Daoy (cell line): ENCODE results near the gene SLC4A2. TPM values are rescaled to one million over a fixed set of nuclear protein-coding genes. Genes with fewer than 3 reads are reported as not detected.
A peak's percentile ranks its signal among the peaks of the same experiment; 100 is the strongest.

Experiments
- DNase-seq: peaks from one replicate; pipeline ENCODE4 v3.0.0-alpha.2; 2015; ENCODE audit warnings: low read depth
- total RNA-seq: library from RNA; depleted of rRNA; stranded (reverse); fragments of >200 nt; shearing (Covaris generic); gene quantifications from 2 replicates; pipeline ENCODE4 v1.2.3, GENCODE V29; 2014

Gene SLC4A2
- total RNA-seq, 1 experiment from 2014 or later = 195 TPM

DNA sequence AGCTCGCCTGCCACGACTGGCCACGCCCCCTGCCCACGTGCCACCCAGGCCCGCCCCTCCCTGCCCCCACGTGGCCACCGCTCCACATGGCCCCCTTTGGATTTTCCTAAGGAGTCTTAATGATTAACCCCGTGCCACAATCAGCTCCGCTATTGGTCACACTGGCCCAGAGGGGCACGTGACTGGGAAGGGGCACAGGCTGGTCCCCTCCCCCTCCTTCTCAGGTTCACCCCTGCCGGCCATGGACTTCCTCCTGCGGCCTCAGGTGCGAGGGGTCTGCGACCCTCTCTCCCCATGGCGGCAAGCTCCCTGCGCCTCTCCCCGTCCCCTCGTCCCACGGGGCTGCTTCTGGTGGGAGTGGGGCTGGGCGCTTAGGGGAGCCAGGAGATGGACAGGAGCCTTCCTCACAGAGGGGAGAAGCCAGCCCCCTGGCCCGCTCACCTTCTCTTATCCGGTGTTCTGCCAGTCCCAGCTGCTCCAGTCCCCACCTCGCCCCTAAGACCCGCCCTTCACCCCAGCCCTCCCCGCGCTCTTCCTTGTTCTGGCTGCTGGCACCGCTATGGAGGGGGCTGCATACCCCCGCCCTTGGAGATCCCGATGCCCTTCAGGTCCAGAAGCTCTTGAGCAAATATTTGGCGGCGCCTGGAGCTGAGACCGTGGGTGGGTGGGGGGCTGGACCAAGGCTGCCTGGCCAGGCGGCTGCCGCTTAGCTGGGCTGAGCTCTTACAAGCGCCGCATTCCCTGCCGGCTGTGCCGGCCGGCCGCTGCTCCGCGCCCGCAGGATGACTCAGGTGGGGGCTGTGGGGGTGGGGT, 3.2 kb downstream of the SLC4A2 start:
- no peak for DNase-seq

- no peak for DNase-seq
Observed at GRCh38 chr7:151063212-151063561, 3.8 kb downstream of the SLC4A2 start.

GRCh38 chr7:151064454-151064853, 5.1 kb downstream of the SLC4A2 start:
- no peak for DNase-seq

DNA sequence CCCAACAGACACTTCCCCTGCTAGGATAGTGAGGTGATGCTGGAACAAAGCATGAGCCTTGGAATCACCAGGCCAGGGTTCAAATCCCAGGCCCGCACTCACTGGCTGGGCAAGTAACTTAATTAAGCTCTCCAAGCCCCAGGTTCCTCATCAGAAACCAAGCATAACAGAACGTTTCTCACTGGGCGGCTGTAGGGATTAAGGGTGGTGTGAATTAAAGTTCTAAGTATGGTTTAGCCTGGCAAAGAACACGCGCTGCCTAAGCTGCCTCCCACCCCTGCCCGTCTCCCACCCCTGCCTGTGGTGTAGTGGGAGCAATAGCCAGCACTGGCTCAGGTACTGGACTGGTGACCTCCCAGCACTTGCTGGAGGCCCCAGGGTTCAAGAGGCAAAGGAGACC, 5.6 kb downstream of the SLC4A2 start:
- DNase-seq = no peak

DNA sequence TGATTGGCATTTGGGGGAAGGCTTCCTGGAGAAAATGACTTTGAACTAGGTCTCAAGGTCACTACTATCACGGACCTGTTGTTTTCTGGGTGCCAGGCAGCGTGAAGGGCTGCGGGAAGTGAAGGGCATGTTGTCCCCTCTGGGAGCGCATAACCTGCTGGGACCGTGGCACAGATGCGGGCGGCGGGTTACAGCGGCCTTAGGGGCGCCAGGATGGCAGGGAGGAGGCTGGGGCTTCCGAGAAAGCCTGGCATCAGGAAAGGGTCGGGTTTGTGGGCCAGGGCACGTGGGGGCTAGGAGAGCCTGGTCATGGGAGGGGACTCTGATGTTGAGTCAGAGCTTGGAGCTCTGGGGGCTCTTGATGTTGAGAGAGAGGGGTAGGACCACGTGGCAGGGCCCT, 6.1 kb downstream of the SLC4A2 start:
- DNase-seq = no peak

DNA sequence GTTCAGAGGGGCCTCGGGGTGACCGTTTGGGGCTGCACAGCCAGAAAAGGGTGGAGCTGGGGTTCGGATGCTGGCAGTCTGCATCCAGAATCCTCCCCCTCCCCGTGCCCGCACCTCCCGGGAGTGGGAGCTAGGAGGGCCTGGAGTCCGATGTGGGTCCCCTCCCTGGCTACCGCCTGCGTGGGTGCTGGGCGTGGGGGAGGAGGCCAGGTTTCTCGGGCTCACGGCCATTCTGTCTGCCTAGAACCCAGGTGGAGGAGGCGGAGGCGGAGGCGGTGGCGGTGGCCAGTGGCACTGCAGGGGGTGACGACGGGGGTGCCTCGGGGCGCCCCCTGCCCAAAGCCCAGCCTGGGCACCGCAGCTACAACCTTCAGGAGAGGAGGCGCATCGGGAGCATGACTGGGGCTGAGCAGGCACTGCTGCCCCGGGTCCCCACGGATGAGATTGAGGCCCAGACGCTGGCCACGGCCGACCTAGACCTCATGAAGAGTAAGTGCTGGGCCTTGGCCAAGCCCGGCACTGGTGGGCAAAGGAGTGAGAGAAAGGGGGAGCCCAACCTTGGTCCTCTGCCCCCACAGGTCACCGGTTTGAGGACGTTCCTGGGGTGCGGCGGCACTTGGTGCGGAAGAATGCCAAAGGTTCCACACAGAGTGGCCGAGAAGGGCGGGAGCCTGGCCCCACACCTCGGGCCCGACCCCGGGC, 7.0 kb downstream of the SLC4A2 start:
- no peak for DNase-seq

- no peak for DNase-seq
Observed at GRCh38 chr7:151068069-151068773, 8.8 kb downstream of the SLC4A2 start.

DNA sequence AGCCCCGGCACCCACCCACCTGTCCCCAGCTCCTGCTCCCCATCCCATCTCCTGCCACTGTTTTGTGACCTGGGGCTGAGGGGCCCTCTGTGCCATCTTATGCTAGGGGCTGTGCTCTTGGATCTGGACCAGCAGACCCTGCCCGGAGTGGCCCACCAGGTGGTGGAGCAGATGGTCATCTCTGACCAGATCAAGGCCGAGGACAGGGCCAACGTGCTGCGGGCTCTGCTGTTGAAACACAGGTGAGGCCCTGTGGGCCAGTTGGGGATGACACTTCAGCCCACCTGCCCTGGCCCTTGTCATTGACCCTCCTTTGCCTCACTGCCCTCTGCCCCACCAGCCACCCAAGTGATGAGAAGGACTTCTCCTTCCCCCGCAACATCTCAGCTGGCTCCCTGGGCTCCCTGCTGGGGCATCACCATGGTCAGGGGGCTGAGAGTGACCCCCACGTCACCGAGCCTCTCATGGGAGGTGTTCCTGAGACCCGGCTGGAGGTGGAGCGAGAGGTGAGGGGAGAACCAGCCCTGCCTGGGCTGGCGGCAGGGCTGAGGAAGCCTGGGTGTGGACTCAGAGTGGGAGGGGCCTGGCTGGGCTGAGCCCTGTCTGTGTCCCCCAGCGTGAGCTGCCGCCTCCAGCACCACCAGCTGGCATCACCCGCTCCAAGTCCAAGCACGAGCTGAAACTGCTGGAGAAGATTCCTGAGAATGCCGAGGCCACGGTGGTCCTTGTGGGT, 10.6 kb downstream of the SLC4A2 start:
- no peak for DNase-seq

- no peak for DNase-seq
Observed at GRCh38 chr7:151070574-151070960, 11.2 kb downstream of the SLC4A2 start.

DNA sequence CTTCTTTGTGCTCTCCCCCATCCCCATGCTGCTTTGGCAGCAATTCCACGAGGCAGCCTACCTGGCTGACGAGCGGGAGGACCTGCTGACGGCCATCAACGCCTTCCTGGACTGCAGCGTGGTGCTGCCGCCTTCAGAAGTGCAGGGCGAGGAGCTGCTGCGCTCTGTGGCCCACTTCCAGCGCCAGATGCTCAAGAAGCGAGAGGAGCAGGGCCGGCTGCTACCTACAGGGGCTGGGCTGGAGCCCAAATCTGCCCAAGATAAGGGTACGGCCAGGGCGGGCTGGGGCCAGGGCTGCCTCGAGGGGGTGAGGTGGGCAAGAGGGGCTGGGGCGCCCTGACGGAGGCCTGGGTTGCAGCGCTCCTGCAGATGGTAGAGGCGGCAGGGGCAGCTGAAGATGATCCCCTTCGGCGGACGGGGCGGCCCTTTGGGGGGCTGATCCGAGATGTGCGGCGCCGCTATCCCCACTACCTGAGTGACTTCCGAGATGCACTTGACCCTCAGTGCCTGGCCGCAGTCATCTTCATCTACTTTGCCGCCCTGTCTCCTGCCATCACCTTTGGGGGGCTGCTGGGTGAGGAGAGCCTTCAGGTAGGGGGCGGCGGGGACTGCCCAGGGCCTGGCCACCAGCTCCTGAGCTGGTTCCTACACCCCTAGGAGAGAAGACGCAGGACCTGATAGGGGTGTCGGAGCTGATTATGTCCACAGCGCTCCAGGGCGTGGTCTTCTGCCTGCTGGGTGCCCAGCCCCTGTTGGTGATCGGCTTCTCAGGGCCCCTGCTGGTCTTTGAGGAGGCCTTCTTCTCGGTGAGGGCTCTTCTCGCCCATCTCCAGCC, 11.9 kb downstream of the SLC4A2 start:
- DNase-seq = no peak

GRCh38 chr7:151073990-151074389, 14.6 kb downstream of the SLC4A2 start:
- DNase-seq = no peak

DNA sequence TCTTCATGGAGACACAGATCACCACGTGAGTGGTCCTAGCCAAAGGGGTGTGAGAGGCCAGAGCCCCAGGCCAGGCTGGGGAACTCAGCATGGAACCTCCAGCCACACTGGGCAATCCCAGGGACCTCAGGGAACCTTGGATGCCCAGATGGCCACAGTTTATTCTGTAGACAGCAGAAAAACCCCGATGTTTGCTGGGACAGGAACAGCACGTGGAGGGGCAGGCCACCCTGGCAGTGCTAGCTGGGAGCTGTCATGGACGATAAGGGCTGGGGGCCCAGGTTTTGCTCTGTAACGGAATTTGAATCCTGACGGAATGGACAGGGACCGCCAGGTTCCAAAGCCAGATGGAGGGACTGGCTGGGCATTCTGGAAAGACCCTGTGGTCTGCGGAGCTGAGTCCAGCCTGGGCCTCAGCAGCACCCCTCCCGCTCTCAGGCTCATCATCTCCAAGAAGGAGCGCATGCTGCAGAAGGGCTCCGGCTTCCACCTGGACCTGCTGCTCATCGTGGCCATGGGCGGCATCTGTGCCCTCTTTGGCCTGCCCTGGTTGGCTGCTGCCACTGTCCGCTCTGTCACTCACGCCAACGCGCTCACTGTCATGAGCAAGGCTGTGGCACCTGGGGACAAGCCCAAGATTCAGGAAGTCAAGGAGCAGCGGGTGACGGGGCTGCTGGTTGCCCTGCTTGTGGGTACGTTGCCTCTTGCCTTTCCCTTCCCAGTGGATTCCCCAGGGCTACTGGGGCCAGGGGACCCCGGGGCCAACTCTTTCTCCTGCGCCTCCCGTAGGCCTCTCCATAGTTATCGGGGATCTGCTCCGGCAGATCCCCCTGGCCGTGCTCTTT, 15.7 kb downstream of the SLC4A2 start:
- DNase-seq = no peak

DNA sequence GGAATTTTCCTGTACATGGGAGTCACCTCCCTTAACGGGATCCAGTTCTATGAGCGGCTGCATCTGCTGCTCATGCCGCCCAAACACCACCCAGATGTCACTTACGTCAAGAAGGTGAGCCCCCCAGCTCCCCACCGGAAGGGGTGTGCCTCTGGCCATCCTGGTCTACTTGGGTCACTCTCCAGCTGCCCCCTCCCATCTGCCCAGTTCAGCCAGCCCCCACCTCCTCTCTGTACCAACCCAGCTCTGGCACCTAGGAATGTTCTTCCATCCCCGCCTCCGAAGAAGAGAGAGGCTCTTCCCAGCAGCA, 16.2 kb downstream of the SLC4A2 start:
- no peak for DNase-seq

- no peak for DNase-seq
Observed at GRCh38 chr7:151075978-151076426, 16.6 kb downstream of the SLC4A2 start.

DNA sequence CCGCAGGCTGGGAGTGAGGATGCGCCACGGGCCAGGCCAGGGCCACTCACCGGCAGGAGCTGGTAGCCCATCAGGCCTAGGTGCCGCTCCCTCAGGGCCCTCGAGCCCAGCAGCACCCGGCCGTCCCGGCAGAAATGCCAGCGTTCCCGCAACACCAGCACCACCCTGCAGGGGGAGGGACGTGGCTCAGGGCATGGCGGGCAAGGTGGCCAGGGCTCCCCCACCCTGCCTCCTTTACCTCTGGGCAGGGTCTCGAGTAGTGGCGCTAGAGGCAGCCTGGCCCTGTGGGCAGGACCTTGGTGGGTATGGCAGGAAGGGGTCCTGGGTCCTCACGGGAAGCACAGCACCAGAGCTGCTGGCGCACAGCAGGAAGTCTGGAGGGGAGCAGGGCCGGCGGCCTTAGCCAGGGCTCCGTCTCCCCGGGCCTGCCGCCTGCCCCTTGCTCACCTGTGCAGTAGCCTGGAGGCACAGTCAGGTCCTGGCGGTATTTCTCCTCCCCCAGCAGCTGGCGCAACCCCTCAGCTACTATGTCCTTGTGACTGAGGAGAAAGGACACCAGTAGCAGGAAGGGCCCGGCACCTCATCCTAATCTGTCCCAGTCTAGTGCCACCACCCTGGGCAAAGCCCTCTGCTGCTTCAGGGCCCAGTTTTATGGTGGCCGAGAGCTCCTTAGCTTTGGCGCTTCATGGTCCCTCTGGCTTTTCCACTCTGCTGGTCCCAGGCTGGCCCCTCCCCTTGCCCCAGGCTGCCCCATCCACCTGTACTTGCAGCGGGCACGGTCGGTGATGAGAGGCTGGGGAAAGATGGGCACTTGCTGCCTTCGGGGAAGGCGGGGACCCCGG, 17.7 kb downstream of the SLC4A2 start:
- peak; percentile 55 for DNase-seq

GRCh38 chr7:151077705-151078232, 18.4 kb downstream of the SLC4A2 start:
- no peak for DNase-seq

- DNase-seq = no peak
Observed at GRCh38 chr7:151078233-151079040, 19.0 kb downstream of the SLC4A2 start.

DNA sequence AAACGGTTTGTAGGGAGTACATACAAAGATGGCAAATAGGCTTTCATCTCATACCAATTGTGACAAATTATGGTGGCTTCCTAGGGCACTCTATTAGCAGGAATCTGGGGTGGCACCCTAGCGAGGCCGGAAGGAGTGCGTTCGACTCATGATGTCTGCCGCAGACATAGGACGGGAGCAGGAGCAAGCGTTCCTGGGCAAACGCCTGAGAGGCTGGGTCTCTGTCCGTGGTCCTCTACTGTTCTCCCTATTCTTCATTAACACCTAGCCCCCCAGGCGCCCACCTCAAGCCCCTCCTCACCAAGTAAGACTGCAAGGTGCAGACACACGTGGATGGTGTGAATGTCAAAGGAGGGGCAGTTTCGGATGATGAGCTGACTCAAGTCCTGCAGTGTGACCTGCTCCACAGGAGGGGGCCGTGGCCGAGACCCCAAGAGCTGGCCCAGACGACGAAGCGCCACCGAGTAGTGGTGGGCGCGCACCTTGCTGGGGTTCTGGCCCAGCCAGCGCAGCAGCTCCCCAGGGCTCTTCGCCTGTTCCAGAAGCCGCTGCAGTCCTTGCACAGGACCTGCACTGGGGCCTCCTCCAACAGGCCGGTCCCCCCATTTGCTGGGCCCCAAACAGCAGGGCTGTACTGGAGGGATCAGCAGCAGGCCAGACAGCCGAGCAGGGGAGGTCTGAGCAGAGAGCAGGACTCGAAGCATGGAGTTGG, 20.0 kb downstream of the SLC4A2 start:
- DNase-seq = peak; percentile 5
